ENCODE measurements around the gene ACE.

The ACE gene

DNA sequence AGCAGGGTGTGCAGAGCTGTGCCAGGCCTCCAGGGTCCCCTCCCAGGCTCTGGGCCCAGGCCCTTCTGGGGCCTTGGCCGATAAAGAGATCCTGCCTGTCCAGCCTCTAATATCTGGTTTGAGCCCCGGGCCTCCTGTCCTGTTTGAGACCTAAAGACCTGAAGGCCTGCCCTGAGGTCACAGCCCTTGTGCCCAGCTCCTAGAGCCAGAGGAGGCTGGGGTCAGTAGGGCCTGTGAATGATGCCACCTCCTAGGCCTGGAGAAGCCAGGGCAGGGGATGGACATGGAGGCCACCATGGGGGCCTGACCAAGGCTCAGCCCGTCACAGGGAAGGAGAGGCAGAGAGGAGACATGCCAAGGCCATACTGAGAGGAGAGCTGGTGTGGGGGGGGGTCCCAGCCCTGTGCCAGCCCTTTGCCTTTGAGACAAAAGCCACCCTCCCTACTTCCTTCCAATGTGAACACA is 53.7 kb downstream of the ACE start:
- Histone ChIP-seq H3K9me3 (ENCODE audit: control insufficient read depth, low read length) (no peaks in the 10 kb centered on the region), H3K4me1 (ENCODE audit: control insufficient read depth, insufficient read depth, low read length) (no peaks in the 10 kb centered on the region), H3K4me3 (ENCODE audit: low read length) (no peak overlapping the region), H3K27me3 (ENCODE audit: control insufficient read depth, insufficient read depth, low read length) (no peaks in the 10 kb centered on the region), H3K36me3 (ENCODE audit: control insufficient read depth, insufficient read depth, low read length) (no peaks in the 10 kb centered on the region), H3K9ac (ENCODE audit: low read length) (no peak overlapping the region)

DNA sequence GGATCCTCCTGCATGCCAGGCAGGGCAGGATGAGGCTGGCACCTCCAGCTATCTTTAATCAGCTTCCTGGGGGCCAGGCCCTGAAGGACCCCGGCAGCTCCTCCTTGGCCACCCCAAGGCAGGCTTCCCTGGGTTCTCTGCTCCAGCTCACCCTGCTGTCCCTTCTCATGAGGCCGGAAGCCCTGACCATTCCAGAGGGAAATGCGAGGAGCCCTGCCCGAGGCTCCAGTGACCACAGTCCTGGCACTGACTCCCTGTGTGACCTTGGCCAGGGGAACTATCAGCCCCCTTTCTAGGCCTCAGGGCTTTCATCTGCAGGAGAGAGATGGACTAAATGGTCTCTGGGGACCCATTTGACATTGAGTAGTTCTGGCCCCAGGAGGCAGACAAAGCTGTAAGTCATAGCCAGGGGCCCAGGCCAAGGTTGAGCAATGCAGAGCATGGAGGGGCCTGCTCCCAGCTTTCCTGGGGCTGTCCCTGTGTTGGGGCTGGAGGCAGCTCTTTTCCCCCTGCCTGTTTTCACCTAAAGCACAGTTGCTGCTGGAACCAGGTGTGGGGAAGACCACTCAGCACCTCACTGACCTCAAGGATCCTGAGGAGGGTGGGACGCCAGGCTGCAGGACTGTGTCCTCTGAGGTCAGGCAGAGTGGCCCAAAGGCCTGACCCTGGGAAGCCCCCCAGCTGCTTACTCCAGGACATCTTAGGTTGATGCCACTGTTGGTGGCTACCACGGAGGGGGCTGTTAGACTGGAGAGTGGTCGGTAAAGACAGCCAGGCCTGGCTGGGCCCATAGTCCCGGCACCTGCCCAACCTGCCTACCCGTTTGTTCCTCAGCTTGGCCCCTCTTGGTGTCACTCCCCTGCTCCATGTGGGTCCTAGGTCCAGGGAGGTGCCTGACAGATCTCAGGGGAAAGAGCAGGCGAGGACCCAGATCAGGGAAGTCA is 54.4 kb downstream of the ACE start:
- no peaks in the 10 kb centered on the region for H3K4me1 ChIP-seq (ENCODE audit: control insufficient read depth, insufficient read depth, low read length)

GRCh38 chr17:63533433-63534077 is 56.7 kb downstream of the ACE start:
- H3K9ac ChIP-seq (ENCODE audit: low read length): no peak overlapping the region
- no peaks in the 10 kb centered on the region for H3K36me3 ChIP-seq (ENCODE audit: control insufficient read depth, insufficient read depth, low read length)
- no peak overlapping the region for H3K4me3 ChIP-seq (ENCODE audit: low read length)
- H3K4me1 ChIP-seq (ENCODE audit: control insufficient read depth, insufficient read depth, low read length): no peaks in the 10 kb centered on the region
- H3K9me3 ChIP-seq (ENCODE audit: control insufficient read depth, low read length): no peaks in the 10 kb centered on the region
- peaks cover 17% of the 10 kb centered on the region for H3K27me3 ChIP-seq (ENCODE audit: control insufficient read depth, insufficient read depth, low read length)

More for the DNA sequence above, 54.4 kb downstream of the ACE start:
- Histone ChIP-seq H3K4me3 (ENCODE audit: low read length) (no peak overlapping the region), H3K9me3 (ENCODE audit: control insufficient read depth, low read length) (no peaks in the 10 kb centered on the region), H3K9ac (ENCODE audit: low read length) (no peak overlapping the region), H3K27me3 (ENCODE audit: control insufficient read depth, insufficient read depth, low read length) (no peaks in the 10 kb centered on the region), H3K36me3 (ENCODE audit: control insufficient read depth, insufficient read depth, low read length) (no peaks in the 10 kb centered on the region)

GRCh38 chr17:63534078-63534570 is 57.3 kb downstream of the ACE start:
- H3K27me3 ChIP-seq (ENCODE audit: control insufficient read depth, insufficient read depth, low read length): peaks cover 22% of the 10 kb centered on the region

GRCh38 chr17:63534816-63535455 is 58.1 kb downstream of the ACE start:
- Histone ChIP-seq H3K4me1 (ENCODE audit: control insufficient read depth, insufficient read depth, low read length) (no peaks in the 10 kb centered on the region), H3K9ac (ENCODE audit: low read length) (no peak overlapping the region), H3K9me3 (ENCODE audit: control insufficient read depth, low read length) (no peaks in the 10 kb centered on the region), H3K36me3 (ENCODE audit: control insufficient read depth, insufficient read depth, low read length) (no peaks in the 10 kb centered on the region), H3K27me3 (ENCODE audit: control insufficient read depth, insufficient read depth, low read length) (peaks cover 30% of the 10 kb centered on the region), H3K4me3 (ENCODE audit: low read length) (no peak overlapping the region)

More at GRCh38 chr17:63534078-63534570, 57.3 kb downstream of the ACE start:
- no peak overlapping the region for H3K9ac ChIP-seq (ENCODE audit: low read length)
- no peaks in the 10 kb centered on the region for H3K4me1 ChIP-seq (ENCODE audit: control insufficient read depth, insufficient read depth, low read length)
- H3K9me3 ChIP-seq (ENCODE audit: control insufficient read depth, low read length): no peaks in the 10 kb centered on the region
- no peaks in the 10 kb centered on the region for H3K36me3 ChIP-seq (ENCODE audit: control insufficient read depth, insufficient read depth, low read length)
- no peak overlapping the region for H3K4me3 ChIP-seq (ENCODE audit: low read length)

DNA sequence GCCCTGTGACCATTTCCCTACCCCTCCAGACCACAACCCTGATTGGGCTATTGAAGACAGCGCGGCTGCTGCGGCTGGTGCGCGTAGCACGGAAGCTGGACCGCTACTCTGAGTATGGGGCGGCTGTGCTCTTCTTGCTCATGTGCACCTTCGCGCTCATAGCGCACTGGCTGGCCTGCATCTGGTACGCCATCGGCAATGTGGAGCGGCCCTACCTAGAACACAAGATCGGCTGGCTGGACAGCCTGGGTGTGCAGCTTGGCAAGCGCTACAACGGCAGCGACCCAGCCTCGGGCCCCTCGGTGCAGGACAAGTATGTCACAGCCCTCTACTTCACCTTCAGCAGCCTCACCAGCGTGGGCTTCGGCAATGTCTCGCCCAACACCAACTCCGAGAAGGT is 58.8 kb downstream of the ACE start:
- Histone ChIP-seq H3K36me3 (ENCODE audit: control insufficient read depth, insufficient read depth, low read length) (no peaks in the 10 kb centered on the region), H3K4me3 (ENCODE audit: low read length) (no peak overlapping the region), H3K9ac (ENCODE audit: low read length) (no peak overlapping the region), H3K4me1 (ENCODE audit: control insufficient read depth, insufficient read depth, low read length) (no peaks in the 10 kb centered on the region), H3K27me3 (ENCODE audit: control insufficient read depth, insufficient read depth, low read length) (peaks cover 30% of the 10 kb centered on the region), H3K9me3 (ENCODE audit: control insufficient read depth, low read length) (no peaks in the 10 kb centered on the region)

DNA sequence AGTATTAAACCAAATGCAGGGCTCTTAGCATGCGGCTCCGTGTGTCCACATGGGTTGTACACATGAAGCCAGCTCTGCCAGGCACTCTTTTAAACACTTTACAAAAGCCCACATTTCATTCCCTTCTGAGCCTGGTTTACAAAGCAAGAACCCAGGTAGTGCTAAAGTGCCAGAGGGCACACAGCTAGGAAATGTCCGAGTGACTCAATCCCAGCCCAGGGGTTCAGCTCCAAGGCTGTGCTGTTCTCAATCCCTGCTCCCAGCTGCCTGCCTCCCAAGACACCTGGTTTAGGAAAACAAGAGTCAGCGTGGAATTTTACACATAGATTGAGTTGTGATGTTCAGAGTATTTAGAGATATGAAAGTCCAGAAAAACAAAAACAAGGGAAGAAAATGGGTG is 60.1 kb downstream of the ACE start:
- no peaks in the 10 kb centered on the region for H3K36me3 ChIP-seq (ENCODE audit: control insufficient read depth, insufficient read depth, low read length)
- no peak overlapping the region for H3K4me3 ChIP-seq (ENCODE audit: low read length)
- H3K4me1 ChIP-seq (ENCODE audit: control insufficient read depth, insufficient read depth, low read length): no peaks in the 10 kb centered on the region
- no peak overlapping the region for H3K9ac ChIP-seq (ENCODE audit: low read length)
- peaks cover 30% of the 10 kb centered on the region for H3K27me3 ChIP-seq (ENCODE audit: control insufficient read depth, insufficient read depth, low read length)
- H3K9me3 ChIP-seq (ENCODE audit: control insufficient read depth, low read length): no peaks in the 10 kb centered on the region

DNA sequence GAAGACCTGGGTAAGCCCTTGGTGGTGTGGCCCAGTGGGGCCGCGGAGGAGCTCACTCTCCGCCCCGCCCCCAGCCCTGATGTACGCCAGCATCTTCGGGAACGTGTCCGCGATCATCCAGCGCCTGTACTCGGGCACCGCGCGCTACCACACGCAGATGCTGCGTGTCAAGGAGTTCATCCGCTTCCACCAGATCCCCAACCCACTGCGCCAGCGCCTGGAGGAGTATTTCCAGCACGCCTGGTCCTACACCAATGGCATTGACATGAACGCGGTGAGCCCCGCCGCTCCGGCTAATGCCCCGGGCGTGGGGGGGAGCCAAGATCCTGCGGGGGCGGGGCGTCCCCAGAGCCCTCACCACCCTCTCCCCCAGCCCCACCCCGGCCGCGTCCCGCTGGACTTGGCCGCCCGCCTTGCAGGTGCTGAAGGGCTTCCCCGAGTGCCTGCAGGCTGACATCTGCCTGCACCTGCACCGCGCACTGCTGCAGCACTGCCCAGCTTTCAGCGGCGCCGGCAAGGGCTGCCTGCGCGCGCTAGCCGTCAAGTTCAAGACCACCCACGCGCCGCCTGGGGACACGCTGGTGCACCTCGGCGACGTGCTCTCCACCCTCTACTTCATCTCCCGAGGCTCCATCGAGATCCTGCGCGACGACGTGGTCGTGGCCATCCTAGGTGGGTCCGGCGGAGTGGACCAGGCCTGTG is 61.3 kb downstream of the ACE start:
- no peak overlapping the region for H3K9ac ChIP-seq (ENCODE audit: low read length)
- peaks cover 4% of the 10 kb centered on the region for H3K4me1 ChIP-seq (ENCODE audit: control insufficient read depth, insufficient read depth, low read length)
- no peaks in the 10 kb centered on the region for H3K36me3 ChIP-seq (ENCODE audit: control insufficient read depth, insufficient read depth, low read length)
- peaks cover 30% of the 10 kb centered on the region for H3K27me3 ChIP-seq (ENCODE audit: control insufficient read depth, insufficient read depth, low read length)
- H3K4me3 ChIP-seq (ENCODE audit: low read length): no peak overlapping the region
- H3K9me3 ChIP-seq (ENCODE audit: control insufficient read depth, low read length): no peaks in the 10 kb centered on the region

DNA sequence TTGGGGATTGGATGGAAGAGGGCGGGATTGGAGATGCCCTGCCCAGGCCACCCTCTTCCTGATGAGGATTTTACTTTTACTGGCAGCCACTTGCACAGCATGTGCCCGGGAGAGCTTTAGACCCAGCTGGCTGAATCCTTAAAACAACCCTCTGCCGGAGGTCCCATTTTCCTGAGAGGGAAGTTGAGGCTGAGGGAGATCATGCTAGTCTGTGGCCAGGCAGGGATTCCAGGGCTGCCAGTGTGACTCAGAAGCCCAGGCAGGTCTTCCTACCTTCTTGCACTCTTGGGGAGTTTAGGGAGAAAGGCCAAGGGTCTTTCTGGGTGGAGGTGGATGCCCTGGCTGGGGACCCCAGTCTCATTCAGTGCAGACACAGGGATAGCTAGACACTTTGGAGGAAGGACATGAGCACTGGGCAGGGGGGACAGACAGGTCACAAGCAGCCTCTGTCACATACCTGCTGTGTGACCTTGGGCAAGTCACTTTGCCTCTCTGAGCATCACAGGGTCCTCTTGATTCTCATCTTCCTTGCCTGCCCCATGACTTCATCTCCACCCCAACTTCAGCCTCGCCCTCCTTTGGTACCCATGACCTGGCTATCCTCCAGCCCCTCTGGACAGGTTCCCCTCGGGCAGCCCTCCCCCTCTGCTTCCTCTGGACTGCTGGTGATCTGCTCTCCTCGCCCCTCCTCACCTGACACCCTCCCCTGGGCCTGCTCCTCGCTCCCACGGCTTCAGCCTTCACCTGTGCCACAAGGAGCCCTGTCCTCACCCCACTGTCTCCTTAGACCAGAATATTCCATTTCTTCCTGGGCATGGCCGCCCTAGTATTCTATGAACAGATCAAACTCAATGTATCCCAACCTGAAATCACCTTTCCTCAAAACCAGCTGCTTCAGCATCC is 62.1 kb downstream of the ACE start:
- Histone ChIP-seq H3K27me3 (ENCODE audit: control insufficient read depth, insufficient read depth, low read length) (peaks cover 30% of the 10 kb centered on the region), H3K36me3 (ENCODE audit: control insufficient read depth, insufficient read depth, low read length) (no peaks in the 10 kb centered on the region), H3K9me3 (ENCODE audit: control insufficient read depth, low read length) (no peaks in the 10 kb centered on the region), H3K4me1 (ENCODE audit: control insufficient read depth, insufficient read depth, low read length) (peaks cover 6% of the 10 kb centered on the region), H3K9ac (ENCODE audit: low read length) (no peak overlapping the region), H3K4me3 (ENCODE audit: low read length) (no peak overlapping the region)

DNA sequence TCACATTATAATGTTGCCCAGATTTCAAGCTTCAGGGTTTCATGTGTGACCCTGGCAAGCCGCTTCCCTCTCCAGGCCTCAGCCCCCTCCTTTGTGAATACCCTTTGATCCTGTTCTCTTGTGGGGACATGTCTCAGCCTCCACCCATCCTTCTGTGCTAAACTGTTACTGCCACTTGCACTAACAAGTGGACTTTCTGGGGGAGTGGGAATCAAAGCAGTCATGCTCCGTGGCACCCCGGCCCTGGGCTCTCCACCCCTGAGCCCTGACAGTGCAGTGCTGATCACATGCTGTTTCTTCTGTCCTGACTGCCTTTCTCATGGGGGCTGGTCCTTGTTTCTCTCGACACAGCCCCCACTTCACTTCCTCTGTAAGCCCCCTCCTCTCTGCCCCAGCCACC is 63.7 kb downstream of the ACE start:
- H3K27me3 ChIP-seq (ENCODE audit: control insufficient read depth, insufficient read depth, low read length): peaks cover 30% of the 10 kb centered on the region
- no peak overlapping the region for H3K9ac ChIP-seq (ENCODE audit: low read length)
- peaks cover 6% of the 10 kb centered on the region for H3K4me1 ChIP-seq (ENCODE audit: control insufficient read depth, insufficient read depth, low read length)
- no peaks in the 10 kb centered on the region for H3K9me3 ChIP-seq (ENCODE audit: control insufficient read depth, low read length)
- no peaks in the 10 kb centered on the region for H3K36me3 ChIP-seq (ENCODE audit: control insufficient read depth, insufficient read depth, low read length)
- H3K4me3 ChIP-seq (ENCODE audit: low read length): no peak overlapping the region

GRCh38 chr17:63542218-63542545 is 65.3 kb downstream of the ACE start:
- no peak overlapping the region for H3K9ac ChIP-seq (ENCODE audit: low read length)
- peaks cover 6% of the 10 kb centered on the region for H3K4me1 ChIP-seq (ENCODE audit: control insufficient read depth, insufficient read depth, low read length)
- H3K9me3 ChIP-seq (ENCODE audit: control insufficient read depth, low read length): no peaks in the 10 kb centered on the region
- no peaks in the 10 kb centered on the region for H3K36me3 ChIP-seq (ENCODE audit: control insufficient read depth, insufficient read depth, low read length)
- H3K4me3 ChIP-seq (ENCODE audit: low read length): no peak overlapping the region
- H3K27me3 ChIP-seq (ENCODE audit: control insufficient read depth, insufficient read depth, low read length): peaks cover 27% of the 10 kb centered on the region

All from mucosa of stomach (tissue), 1 donor.